GM23248 (cell line): ENCODE data around the gene BCORL1. TPM values are rescaled to one million over a fixed set of nuclear protein-coding genes. Genes with fewer than 3 reads are reported as not detected.

Experiments used
- DNase-seq: peaks from one replicate; pipeline ENCODE4 v3.0.0-alpha.2; 2015
- H2AFZ ChIP-seq: fragments of 200-600 bp; sonication (generic); 2 replicates; pipeline ENCODE4 v1.6.1; 2016; ENCODE audit warnings: antibody characterized with exemption
- H3F3A ChIP-seq: fragments of 200-600 bp; sonication (generic); 2 replicates; pipeline ENCODE4 v1.6.1; 2016; ENCODE audit warnings: mild to moderate bottlenecking, antibody characterized with exemption, mixed run types; ENCODE audit not compliant: insufficient read depth
- H3K27ac ChIP-seq: fragments of 200-600 bp; sonication (generic); 2 replicates; pipeline ENCODE4 v1.5.1; 2016; ENCODE audit warnings: mild to moderate bottlenecking
- H3K27me3 ChIP-seq: fragments of 200-600 bp; sonication (generic); replicated peaks from 2 replicates; pipeline ENCODE4 v1.6.1; 2016; ENCODE audit warnings: mild to moderate bottlenecking; ENCODE audit not compliant: insufficient read depth
- H3K36me3 ChIP-seq: fragments of 200-600 bp; sonication (generic); 2 replicates; pipeline ENCODE4 v1.6.1; 2016; ENCODE audit warnings: low read depth, mild to moderate bottlenecking
- H3K4me1 ChIP-seq: fragments of 200-600 bp; sonication (generic); 2 replicates; pipeline ENCODE4 v1.6.1; 2016; ENCODE audit warnings: mild to moderate bottlenecking; ENCODE audit not compliant: insufficient read depth
- H3K4me2 ChIP-seq: fragments of 200-600 bp; sonication (generic); one replicate; pipeline ENCODE4 v1.6.1; 2016; ENCODE audit warnings: mild to moderate bottlenecking; ENCODE audit not compliant: unreplicated experiment
- H3K4me3 ChIP-seq: fragments of 200-600 bp; sonication (generic); 2 replicates; pipeline ENCODE4 v1.5.1; 2016; ENCODE audit warnings: mild to moderate bottlenecking
- H3K79me2 ChIP-seq: fragments of 200-600 bp; sonication (generic); 2 replicates; pipeline ENCODE4 v1.6.1; 2016; ENCODE audit warnings: mild to moderate bottlenecking; ENCODE audit not compliant: insufficient read depth
- H3K9ac ChIP-seq: fragments of 200-600 bp; sonication (generic); 2 replicates; pipeline ENCODE4 v1.6.1; 2016; ENCODE audit warnings: mild to moderate bottlenecking
- H3K9me2 ChIP-seq: fragments of 200-600 bp; sonication (generic); 2 replicates; pipeline ENCODE4 v1.6.1; 2016; ENCODE audit warnings: mixed run types, mild to moderate bottlenecking, moderate library complexity; ENCODE audit not compliant: insufficient read depth
- H3K9me3 ChIP-seq: fragments of 200-600 bp; sonication (generic); one replicate; pipeline ENCODE4 v1.6.1; 2017; ENCODE audit warnings: low read depth
- H4K20me1 ChIP-seq: fragments of 200-600 bp; sonication (generic); 2 replicates; pipeline ENCODE4 v1.6.0; 2016; ENCODE audit not compliant: insufficient read depth
- EZH2 ChIP-seq: fragments of 200-600 bp; sonication (generic); IDR thresholded peaks from 2 replicates; pipeline ENCODE4 v1.6.1; 2018; ENCODE audit warnings: antibody characterized with exemption, mild to moderate bottlenecking; ENCODE audit not compliant: insufficient read depth, poor library complexity, severe bottlenecking
- EZH2phosphoT487 ChIP-seq: fragments of 200-600 bp; sonication (generic); IDR thresholded peaks from 2 replicates; pipeline ENCODE4 v1.6.1; 2018; ENCODE audit warnings: antibody characterized with exemption, moderate library complexity, mild to moderate bottlenecking, low read depth; ENCODE audit not compliant: insufficient read depth
- WGBS, 2 experiments: methylation state at CpG; one replicate each; pipeline ENCODE4 v1.1.6; 2015 to 2017; ENCODE audit warnings: low lambda C conversion rate in 2 of 2, low coverage in 1 of 2; ENCODE audit errors: missing lambda C conversion rate in 2 of 2; 5-methylcytosine and 5-hydroxymethylcytosine counted together
- in situ Hi-C: fragments of 300-500 bp; cut with MboI; formaldehyde crosslinking; loops from 2 replicates; pipeline ENCODE4 v1.15.0; 2020
- polyA plus RNA-seq: library from polyadenylated mRNA; unstranded; fragments of >200 nt; fragmentation: Nextera tagmentation; extraction: Ambion mirVana; gene quantifications from 2 replicates; pipeline ENCODE4 v1.2.1, GENCODE V29; 2016
- total RNA-seq: library from RNA; depleted of rRNA; stranded (reverse); fragments of >200 nt; shearing (Covaris generic); gene quantifications from 2 replicates; pipeline ENCODE4 v1.2.3, GENCODE V29; 2014

Gene BCORL1
- total and polyA plus RNA-seq, 2 experiments from 2014 or later, result 1.7 to 4.4 TPM

DNA sequence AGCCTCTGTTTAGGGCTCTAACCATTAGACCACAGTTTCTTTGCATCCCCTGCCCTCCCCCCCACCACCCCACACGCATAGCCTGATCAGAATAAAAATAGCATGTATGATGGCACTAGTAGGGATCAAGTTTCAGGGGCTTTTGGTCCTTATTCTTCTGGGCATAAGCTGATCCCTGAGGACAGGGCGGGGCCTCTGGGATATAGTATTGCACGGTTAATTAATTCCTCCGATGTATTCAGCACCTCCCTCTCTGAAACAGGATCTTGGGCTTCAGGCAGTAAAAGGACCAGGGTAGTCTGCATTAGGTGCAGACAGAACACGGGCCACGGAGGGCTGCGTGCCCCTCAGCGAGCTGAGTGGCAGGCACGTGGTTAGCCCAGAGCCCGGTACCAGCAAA lies 70.8 kb downstream of the BCORL1 start:
- no peak overlapping the region for H3K4me3 ChIP-seq
- H3K27me3 ChIP-seq, result no peaks in the 10 kb centered on the region
- no peak overlapping the region for H2AFZ ChIP-seq
- H3K4me1 ChIP-seq, result peaks cover 8% of the 10 kb centered on the region; the same call in 1 of the 2 replicates
- in situ Hi-C loops, result loop anchor here (10.0 kb wide), 2 partner anchors 128 to 448 kb away; no protein-coding TSS in a partner anchor
- no peak for DNase-seq
- H3K9me3 ChIP-seq, result no peaks in the 10 kb centered on the region
- no peaks in the 10 kb centered on the region for H3K79me2 ChIP-seq
- WGBS, 2 experiments, result 70 to 74% methylated on average over 9 of the region's 10 CpGs
- H3K27ac ChIP-seq, result no peak overlapping the region
- no peaks in the 10 kb centered on the region for H4K20me1 ChIP-seq
- no peak overlapping the region for H3K9ac ChIP-seq
- no peak overlapping the region for H3K4me2 ChIP-seq
- H3F3A ChIP-seq, result peaks cover 9% of the 10 kb centered on the region; the same call in 1 of the 2 replicates
- H3K9me2 ChIP-seq, result no peaks in the 10 kb centered on the region
- no peaks in the 10 kb centered on the region for H3K36me3 ChIP-seq
- TF ChIP-seq EZH2 (no peak), EZH2phosphoT487 (no peak)

DNA sequence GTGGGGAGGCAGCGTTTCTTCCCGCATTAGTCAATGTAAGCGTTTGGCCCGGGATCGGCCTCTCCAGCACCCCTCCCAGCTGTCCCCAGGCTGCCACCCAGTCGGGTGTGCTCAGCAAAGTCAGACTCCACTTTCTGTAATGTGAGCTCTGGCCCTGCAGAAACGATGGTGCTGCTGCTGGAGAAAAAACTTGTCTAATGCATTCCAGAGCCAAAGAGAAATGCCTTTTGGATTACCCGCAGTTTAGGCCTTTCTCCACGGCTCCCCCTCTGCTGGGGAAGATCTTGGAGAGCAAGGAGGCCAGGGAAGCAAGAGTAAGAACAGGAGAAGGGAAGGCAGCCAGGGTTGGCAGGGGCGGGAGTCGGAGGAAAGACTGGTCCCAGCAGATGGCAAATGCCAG lies 72.7 kb downstream of the BCORL1 start:
- Histone ChIP-seq H3K36me3 (no peaks in the 10 kb centered on the region), H4K20me1 (no peaks in the 10 kb centered on the region), H3K4me2 (no peak overlapping the region), H3K9ac (0 out of 2 replicates have a peak overlapping the region, but pooled peaks have one; percentile 31), H3K27me3 (no peaks in the 10 kb centered on the region), H3K4me3 (no peak overlapping the region), H3K27ac (peak overlapping the region; percentile 42), H2AFZ (no peak overlapping the region), H3K4me1 (peaks cover 8% of the 10 kb centered on the region; the same call in 1 of the 2 replicates), H3K9me3 (no peaks in the 10 kb centered on the region), H3F3A (peaks cover 9% of the 10 kb centered on the region; the same call in 1 of the 2 replicates), H3K79me2 (no peaks in the 10 kb centered on the region), H3K9me2 (no peaks in the 10 kb centered on the region)
- peak; percentile 74 for DNase-seq
- TF ChIP-seq EZH2phosphoT487, result no peak
- TF ChIP-seq EZH2, result no peak
- WGBS, 2 experiments, result 11 to 12% methylated on average over 5 to 11 of the region's 11 CpGs
- in situ Hi-C loops, result loop anchor here (10.0 kb wide), 2 partner anchors 130 to 450 kb away; no protein-coding TSS in a partner anchor

DNA sequence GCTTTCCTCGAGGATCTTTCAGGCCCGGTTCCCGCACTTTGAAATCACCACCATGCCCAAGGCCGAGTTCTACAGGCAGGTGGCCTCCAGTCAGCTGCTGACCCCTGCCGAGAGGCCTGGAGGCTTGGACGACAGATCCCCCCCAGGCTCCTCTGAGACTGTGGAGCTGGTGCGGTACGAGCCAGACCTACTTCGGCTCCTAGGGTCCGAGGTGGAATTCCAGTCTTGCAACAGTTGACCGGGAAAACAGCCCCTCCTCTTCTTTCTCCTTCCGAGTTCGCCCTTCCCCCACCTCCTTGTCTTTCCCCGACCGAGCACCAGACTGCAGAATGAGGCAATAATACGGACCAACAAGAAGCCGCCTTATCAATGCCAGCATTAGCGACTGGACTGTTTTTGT lies 73.5 kb downstream of the BCORL1 start:
- no peaks in the 10 kb centered on the region for H3K9me3 ChIP-seq
- no peak overlapping the region for H3K9ac ChIP-seq
- H4K20me1 ChIP-seq, result no peaks in the 10 kb centered on the region
- DNase-seq, result no peak
- 85 to 90% methylated on average over 4 to 18 of the region's 18 CpGs for WGBS, 2 experiments
- no peak for TF ChIP-seq EZH2
- TF ChIP-seq EZH2phosphoT487, result no peak
- no peaks in the 10 kb centered on the region for H3K27me3 ChIP-seq
- no peaks in the 10 kb centered on the region for H3K79me2 ChIP-seq
- H3K4me1 ChIP-seq, result peaks cover 8% of the 10 kb centered on the region; the same call in 1 of the 2 replicates
- H3K4me3 ChIP-seq, result no peak overlapping the region
- no peak overlapping the region for H2AFZ ChIP-seq
- no peak overlapping the region for H3K27ac ChIP-seq
- in situ Hi-C loops, result loop anchor here (10.0 kb wide), 2 partner anchors 131 to 451 kb away; no protein-coding TSS in a partner anchor
- no peaks in the 10 kb centered on the region for H3K9me2 ChIP-seq
- peaks cover 9% of the 10 kb centered on the region; the same call in 1 of the 2 replicates for H3F3A ChIP-seq
- H3K4me2 ChIP-seq, result no peak overlapping the region
- no peaks in the 10 kb centered on the region for H3K36me3 ChIP-seq

DNA sequence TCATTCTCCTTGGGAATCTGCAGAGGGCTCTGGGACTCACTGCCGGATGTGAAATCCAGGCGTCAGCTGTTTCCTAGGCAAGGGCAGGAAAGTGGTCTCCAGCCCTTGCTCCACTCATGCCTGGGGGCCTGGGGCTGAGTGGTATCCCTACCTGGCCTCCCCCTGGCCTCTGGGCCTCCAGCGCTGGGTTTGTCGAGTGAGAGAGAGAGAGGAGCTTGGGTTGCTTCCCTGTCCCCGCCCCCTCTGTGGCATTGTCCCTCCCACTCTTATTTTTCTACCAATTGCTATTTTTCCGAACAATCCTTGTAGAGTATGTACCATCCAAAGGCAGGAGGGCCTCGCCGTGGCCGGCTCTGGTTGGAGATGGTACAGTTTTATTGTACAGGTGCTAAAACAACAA lies 74.8 kb downstream of the BCORL1 start:
- H3F3A ChIP-seq, result peaks cover 9% of the 10 kb centered on the region; the same call in 1 of the 2 replicates
- peak; percentile 14 for DNase-seq
- H3K9me3 ChIP-seq, result no peaks in the 10 kb centered on the region
- no peaks in the 10 kb centered on the region for H3K79me2 ChIP-seq
- H3K36me3 ChIP-seq, result no peaks in the 10 kb centered on the region
- H3K9me2 ChIP-seq, result no peaks in the 10 kb centered on the region
- H3K4me1 ChIP-seq, result peaks cover 8% of the 10 kb centered on the region; the same call in 1 of the 2 replicates
- H2AFZ ChIP-seq, result no peak overlapping the region
- no peak overlapping the region for H3K9ac ChIP-seq
- H3K4me2 ChIP-seq, result no peak overlapping the region
- H3K27ac ChIP-seq, result no peak overlapping the region
- in situ Hi-C loops, result loop anchor here (10.0 kb wide), 2 partner anchors 132 to 452 kb away; no protein-coding TSS in a partner anchor
- TF ChIP-seq EZH2phosphoT487 (no peak), EZH2 (no peak)
- no peaks in the 10 kb centered on the region for H4K20me1 ChIP-seq
- no peaks in the 10 kb centered on the region for H3K27me3 ChIP-seq
- WGBS, 2 experiments, result 85 to 89% methylated on average over 8 to 9 of the region's 9 CpGs
- H3K4me3 ChIP-seq, result no peak overlapping the region
